Small intestine (tissue), 7 donors: ENCODE results near the gene ZBTB8A. TPM values are rescaled to one million over a fixed set of nuclear protein-coding genes. Genes with fewer than 3 reads are reported as not detected.
A peak's percentile ranks its signal among the peaks of the same experiment; 100 is the strongest.
"Not testable (repeated sequence)": the region's sequence is repeated elsewhere in the genome, so short reads cannot be mapped to it uniquely, and the experiment has no call there.

Experiments
- DNase-seq, 2 donors: peaks; one replicate each; pipeline versions ENCODE4 v3.0.0 to v3.0.0-alpha.2; 2013
- FAIRE-seq: peaks from 2 replicates; lab custom pipeline; 2012; peaks lifted over from hg19 to GRCh38; lab: Jason Lieb, UNC
- H3K27ac ChIP-seq, 3 donors: one replicate each; pipeline ENCODE4 v1.5.1; 2013; ENCODE audit warnings: low read length in 2 of 3, mild to moderate bottlenecking in 2 of 3, control low read depth in 1 of 3, inconsistent platforms in 1 of 3, low read depth in 1 of 3, moderate library complexity in 1 of 3
- H3K27me3 ChIP-seq, 3 donors: one replicate each; pipeline ENCODE4 v1.6.1; 2013; ENCODE audit warnings: low read length in 3 of 3, inconsistent platforms in 1 of 3; ENCODE audit not compliant: control insufficient read depth in 3 of 3, insufficient read depth in 3 of 3
- H3K36me3 ChIP-seq, 3 donors: one replicate each; pipeline ENCODE4 v1.6.1; 2013; ENCODE audit warnings: low read length in 3 of 3, inconsistent platforms in 1 of 3, low read depth in 1 of 3, mild to moderate bottlenecking in 1 of 3, moderate library complexity in 1 of 3; ENCODE audit not compliant: control insufficient read depth in 3 of 3, insufficient read depth in 2 of 3
- H3K4me1 ChIP-seq, 3 donors: one replicate each; pipeline ENCODE4 v1.6.1; 2013; ENCODE audit warnings: low read length in 2 of 3, inconsistent platforms in 1 of 3, low read depth in 1 of 3, mild to moderate bottlenecking in 1 of 3, moderate library complexity in 1 of 3; ENCODE audit not compliant: control insufficient read depth in 3 of 3, insufficient read depth in 2 of 3
- H3K4me3 ChIP-seq, 3 donors: one replicate each; pipeline ENCODE4 v1.5.1; 2013; ENCODE audit warnings: low read length in 3 of 3, control low read depth in 1 of 3, inconsistent platforms in 1 of 3, low read depth in 1 of 3, mild to moderate bottlenecking in 1 of 3, moderate library complexity in 1 of 3
- H3K9me3 ChIP-seq, 2 donors: one replicate each; pipeline ENCODE4 v1.6.1; 2013; ENCODE audit warnings: low read depth in 1 of 2, low read length in 1 of 2; ENCODE audit not compliant: control insufficient read depth in 2 of 2, insufficient read depth in 1 of 2
- WGBS, 3 donors: extraction: QIAGEN DNeasy Blood & Tissue Kit; methylation state at CpG; one replicate each; pipeline ENCODE4 v1.1.7; 2013; 5-methylcytosine and 5-hydroxymethylcytosine counted together
- polyA plus RNA-seq, 4 donors: library from polyadenylated mRNA; stranded (reverse) in 3 of 4; unstranded in 1 of 4; fragments of 200-250 nt in 3 of 4; fragments of 120-200 nt in 1 of 4; gene quantifications; one replicate each; pipeline versions ENCODE4 v1.2.1 to v1.2.3, GENCODE V29; 2013
- donor health status: healthy with polysubstance abuse.
- donor health status: control.
- donor health status: control.
- donor health status: Bipolar disorder and iron deficiency.
- donor health status: healthy.

The ZBTB8A gene
- polyA plus RNA-seq, 4 donors: 0.89 to 7.0 (median 2.2) TPM

GRCh38 chr1:32630173-32630572, 90.9 kb downstream of the ZBTB8A start:
- H3K36me3 ChIP-seq: peaks cover 4 to 42% (median 10%) of the 10 kb centered on the region in 3 donors
- not testable (repeated sequence) for DNase-seq, FAIRE-seq, H3K9me3 ChIP-seq, H3K27me3 ChIP-seq, H3K4me1 ChIP-seq, H3K27ac ChIP-seq, H3K4me3 ChIP-seq
- 94 to 97% (median 97%) methylated on average over 4 of the region's 4 CpGs for WGBS, 3 donors

DNA sequence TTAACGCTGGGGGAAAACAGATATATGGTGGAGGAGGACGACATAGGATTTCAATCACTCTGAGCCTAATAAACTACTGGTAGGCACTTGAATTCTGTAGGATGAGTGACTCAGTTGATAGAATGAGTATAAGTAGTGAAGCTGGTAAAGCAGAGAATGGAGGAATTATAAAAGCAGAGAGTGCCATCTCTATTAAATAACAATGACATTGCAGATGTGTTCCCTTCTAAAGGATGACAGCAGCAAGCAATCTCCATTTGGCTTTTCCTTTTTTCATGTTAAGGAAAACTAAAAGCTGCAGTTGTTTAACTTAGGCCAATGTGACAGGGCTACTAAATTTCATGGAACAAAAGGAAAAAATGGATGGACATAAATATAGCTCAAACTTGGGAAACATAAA, 93.6 kb downstream of the ZBTB8A start:
- no peaks in the 10 kb centered on the region for H3K9me3 ChIP-seq
- H3K27ac ChIP-seq: no peak overlapping the region
- H3K27me3 ChIP-seq: no peaks in the 10 kb centered on the region
- H3K4me1 ChIP-seq: no peaks in the 10 kb centered on the region
- DNase-seq (no peak), FAIRE-seq (no peak)
- 81 to 92% (median 88%) methylated on average over 2 of the region's 2 CpGs for WGBS, 3 donors
- H3K4me3 ChIP-seq: no peak overlapping the region
- peaks cover 2 to 34% (median 8%) of the 10 kb centered on the region in 3 donors for H3K36me3 ChIP-seq

GRCh38 chr1:32635508-32636277, 96.5 kb downstream of the ZBTB8A start:
- Histone ChIP-seq H3K36me3 (peaks cover 2 to 30% (median 8%) of the 10 kb centered on the region in 3 donors), H3K4me1 (no peaks in the 10 kb centered on the region), H3K27ac (no peak overlapping the region), H3K4me3 (no peak overlapping the region), H3K9me3 (no peaks in the 10 kb centered on the region), H3K27me3 (no peaks in the 10 kb centered on the region)
- DNase-seq (no peak), FAIRE-seq (no peak)
- WGBS, 3 donors: 90 to 95% (median 93%) methylated on average over 8 of the region's 8 CpGs

GRCh38 chr1:32636914-32637645, 97.9 kb downstream of the ZBTB8A start:
- no peak for FAIRE-seq
- whole genome bisulfite sequencing, 3 donors: 79 to 90% (median 81%) methylated on average over 16 of the region's 16 CpGs
- Histone ChIP-seq H3K27me3 (no peaks in the 10 kb centered on the region), H3K4me3 (no peak overlapping the region), H3K36me3 (peaks cover 2 to 24% (median 3%) of the 10 kb centered on the region in 3 donors), H3K4me1 (no peaks in the 10 kb centered on the region), H3K9me3 (no peaks in the 10 kb centered on the region), H3K27ac (no peak overlapping the region)
- no peak for DNase-seq

DNA sequence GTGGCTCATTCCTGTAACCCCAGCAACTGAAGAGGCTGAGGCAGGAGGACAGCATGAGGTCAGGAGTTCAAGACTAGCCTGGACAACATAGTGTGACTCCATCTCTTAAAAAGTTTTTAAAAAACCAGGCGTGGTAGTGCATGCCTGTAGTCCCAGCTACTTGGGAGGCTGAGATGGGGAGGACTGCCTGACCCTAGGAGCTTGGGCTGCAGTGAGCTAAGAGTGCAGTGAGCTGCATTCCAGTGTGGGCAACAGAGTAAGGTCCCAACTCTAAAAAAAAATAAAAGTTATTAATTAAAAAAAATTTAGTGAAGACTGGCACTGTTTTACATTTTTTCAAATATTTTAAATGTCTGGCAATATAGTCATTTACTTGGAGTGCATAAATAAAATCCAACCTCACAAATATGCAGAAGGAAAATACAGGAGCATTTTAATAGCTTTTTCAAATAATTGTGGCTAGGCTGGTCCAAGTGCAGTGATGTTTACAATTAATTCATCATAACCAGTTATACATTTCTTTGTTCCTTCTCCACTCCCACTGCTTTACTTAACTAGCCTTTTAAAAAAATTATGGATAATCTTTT, 100.4 kb downstream of the ZBTB8A start:
- DNase-seq (no peak), FAIRE-seq (no peak)
- no peak overlapping the region for H3K4me3 ChIP-seq
- no peaks in the 10 kb centered on the region for H3K27me3 ChIP-seq
- WGBS, 3 donors: 95 to 97% (median 96%) methylated on average over 1 of the region's 1 CpG
- no peaks in the 10 kb centered on the region for H3K9me3 ChIP-seq
- no peak overlapping the region for H3K27ac ChIP-seq
- H3K4me1 ChIP-seq: no peaks in the 10 kb centered on the region
- peaks cover 0 to 16% (median 2%) of the 10 kb centered on the region in 3 donors for H3K36me3 ChIP-seq

- DNase-seq, H3K4me1 ChIP-seq, H3K9me3 ChIP-seq, H3K27me3 ChIP-seq, H3K4me3 ChIP-seq, FAIRE-seq, H3K27ac ChIP-seq: not testable (repeated sequence)
- peaks cover 0 to 27% (median 2%) of the 10 kb centered on the region in 3 donors for H3K36me3 ChIP-seq
- 83 to 85% (median 85%) methylated on average over 8 of the region's 8 CpGs for WGBS, 3 donors
Measured at GRCh38 chr1:32642292-32642827, 103.1 kb downstream of the ZBTB8A start.

DNA sequence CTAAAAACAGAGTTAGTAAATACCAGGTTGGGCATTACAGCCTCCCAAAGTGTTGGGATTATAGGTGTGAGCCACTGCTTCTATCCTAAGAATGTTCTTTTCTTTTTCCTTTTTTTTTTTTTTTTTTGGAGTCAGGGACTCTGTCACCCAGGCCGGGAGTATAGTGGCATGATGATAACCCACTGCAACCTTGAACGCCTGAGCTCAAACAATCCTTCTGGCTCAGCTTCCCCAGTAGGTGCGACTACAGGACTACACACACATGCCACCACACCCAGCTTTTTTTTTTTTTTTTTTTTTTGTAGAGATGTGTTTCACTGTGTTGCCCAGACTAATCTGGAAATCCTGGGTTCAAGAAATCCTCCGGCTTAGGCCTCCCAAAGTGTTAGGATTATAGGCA, 105.2 kb downstream of the ZBTB8A start:
- H3K9me3 ChIP-seq: no peaks in the 10 kb centered on the region
- no peak overlapping the region for H3K4me3 ChIP-seq
- H3K27ac ChIP-seq: no peak overlapping the region
- H3K36me3 ChIP-seq: peaks cover 0 to 18% (median 0%) of the 10 kb centered on the region in 3 donors
- DNase-seq: peak in 1 of 2 donors; percentile 52
- H3K4me1 ChIP-seq: peaks cover 0 to 2% (median 0%) of the 10 kb centered on the region in 3 donors
- H3K27me3 ChIP-seq: no peaks in the 10 kb centered on the region
- no peak for FAIRE-seq
- WGBS, 3 donors: 40 to 77% (median 43%) methylated on average over 4 of the region's 4 CpGs
